Chondrocyte (in vitro differentiated cells): ENCODE measurements around the gene SRGN. TPM values are rescaled to one million over a fixed set of nuclear protein-coding genes. Genes with fewer than 3 reads are reported as not detected.

ENCODE experiments used
- DNase-seq: peaks from one replicate; pipeline ENCODE4 v3.0.0; 2021; ENCODE audit warnings: mixed read lengths, low spot score
- H3K27ac Mint-ChIP-seq: one replicate; pipeline ENCODE4 v1.8.0; 2021; ENCODE audit warnings: mild to moderate bottlenecking, moderate library complexity, mixed read lengths; ENCODE audit not compliant: unreplicated experiment
- H3K27me3 Mint-ChIP-seq: 2 replicates; pipeline ENCODE4 v1.8.0; 2021; ENCODE audit warnings: low read depth, mixed read lengths
- H3K36me3 Mint-ChIP-seq: 2 replicates; pipeline ENCODE4 v1.8.0; 2021; ENCODE audit warnings: low read depth, mixed read lengths
- H3K4me1 Mint-ChIP-seq: 2 replicates; pipeline ENCODE4 v1.8.0; 2021; ENCODE audit warnings: low read depth, mild to moderate bottlenecking, mixed read lengths
- H3K4me3 Mint-ChIP-seq: one replicate; pipeline ENCODE4 v1.8.0; 2021; ENCODE audit warnings: mild to moderate bottlenecking, moderate library complexity, mixed read lengths; ENCODE audit not compliant: unreplicated experiment
- H3K9me3 Mint-ChIP-seq: 2 replicates; pipeline ENCODE4 v1.8.0; 2021; ENCODE audit warnings: low read depth, mixed read lengths
- CTCF ChIP-seq: fragments of 200-600 bp; sonication (generic); IDR thresholded peaks from 2 replicates; pipeline ENCODE4 v1.5.0; 2021; ENCODE audit warnings: antibody characterized with exemption, mild to moderate bottlenecking, moderate library complexity
- total RNA-seq: library from RNA; stranded (reverse); gene quantifications from 3 replicates; pipeline ENCODE4 v1.2.1, GENCODE V29; 2021

The SRGN gene
- total RNA-seq, 1 donor from 2014 or later = 16.0 TPM

GRCh38 chr10:69062901-69063300, 25.0 kb upstream of the SRGN start:
- no peak for TF ChIP-seq CTCF
- peaks cover 38% of the 10 kb centered on the region for H3K4me1 Mint-ChIP-seq
- H3K4me3 Mint-ChIP-seq = no peak overlapping the region
- H3K27ac Mint-ChIP-seq = no peak overlapping the region
- no peaks in the 10 kb centered on the region for H3K9me3 Mint-ChIP-seq
- no peaks in the 10 kb centered on the region for H3K36me3 Mint-ChIP-seq
- DNase-seq = no peak
- H3K27me3 Mint-ChIP-seq = no peaks in the 10 kb centered on the region

GRCh38 chr10:69064762-69065328, 23.1 kb upstream of the SRGN start:
- TF ChIP-seq CTCF = no peak
- no peak overlapping the region for H3K4me3 Mint-ChIP-seq
- H3K4me1 Mint-ChIP-seq = peaks cover 38% of the 10 kb centered on the region
- no peaks in the 10 kb centered on the region for H3K9me3 Mint-ChIP-seq
- peak overlapping the region; percentile 95 for H3K27ac Mint-ChIP-seq
- no peak for DNase-seq
- H3K27me3 Mint-ChIP-seq = no peaks in the 10 kb centered on the region
- H3K36me3 Mint-ChIP-seq = no peaks in the 10 kb centered on the region

GRCh38 chr10:69065406-69066361, 22.2 kb upstream of the SRGN start:
- no peaks in the 10 kb centered on the region for H3K27me3 Mint-ChIP-seq
- no peak overlapping the region for H3K4me3 Mint-ChIP-seq
- H3K36me3 Mint-ChIP-seq = no peaks in the 10 kb centered on the region
- DNase-seq = no peak
- H3K27ac Mint-ChIP-seq = peak overlapping the region; percentile 95
- TF ChIP-seq CTCF = no peak
- peaks cover 38% of the 10 kb centered on the region for H3K4me1 Mint-ChIP-seq
- no peaks in the 10 kb centered on the region for H3K9me3 Mint-ChIP-seq

- Mint-ChIP-seq H3K4me1 (peaks cover 23% of the 10 kb centered on the region), H3K9me3 (no peaks in the 10 kb centered on the region), H3K27ac (no peak overlapping the region), H3K36me3 (no peaks in the 10 kb centered on the region), H3K27me3 (no peaks in the 10 kb centered on the region), H3K4me3 (no peak overlapping the region)
- no peak for DNase-seq
- TF ChIP-seq CTCF = no peak
Measured at GRCh38 chr10:69067189-69067588, 20.7 kb upstream of the SRGN start.

GRCh38 chr10:69068549-69068948, 19.4 kb upstream of the SRGN start:
- Mint-ChIP-seq H3K9me3 (no peaks in the 10 kb centered on the region), H3K4me1 (peaks cover 17% of the 10 kb centered on the region), H3K27ac (no peak overlapping the region), H3K4me3 (no peak overlapping the region), H3K36me3 (no peaks in the 10 kb centered on the region), H3K27me3 (no peaks in the 10 kb centered on the region)
- no peak for DNase-seq
- TF ChIP-seq CTCF = no peak
